ENCODE results near the gene CFAP221.

GRCh38 chr2:119536707-119537106 is 7.5 kb upstream of the CFAP221 start:
- TF ChIP-seq MYC (IDR thresholded peaks at IDR 0.05; ENCODE audit: low read depth, low read length) (no peak), FOS (IDR thresholded peaks at IDR 0.05; ENCODE audit: borderline replicate concordance, insufficient read depth, low read length) (no peak), POLR2A (IDR thresholded peaks at IDR 0.05; ENCODE audit: low read depth, low read length) (no peak), CTCF (IDR thresholded peaks at IDR 0.05; ENCODE audit: extremely low read depth in 1 of 2, insufficient read depth in 1 of 2, low read depth in 1 of 2, low read length in 2 of 2) (no peak), POLR2AphosphoS5 (IDR thresholded peaks at IDR 0.05; ENCODE audit: insufficient read depth, low read depth, low read length) (no peak), EZH2 (IDR thresholded peaks at IDR 0.05; ENCODE audit: borderline replicate concordance, low read depth, low read length, severe bottlenecking) (no peak), GATA2 (IDR thresholded peaks at IDR 0.05; ENCODE audit: insufficient read depth, insufficient read length, low read depth, low read length) (no peak), MAX (IDR thresholded peaks at IDR 0.05; ENCODE audit: insufficient read depth, insufficient read length) (no peak)

All from endothelial cell of umbilical vein (primary cell).